Measurements from ENCODE around the gene ABCA2. TPM values are rescaled to one million over a fixed set of nuclear protein-coding genes. Genes with fewer than 3 reads are reported as not detected.

The ABCA2 gene
- polyA plus RNA-seq, 3 donors from 2014 or later: 2.2 to 34.5 (median 6.3) TPM

DNA sequence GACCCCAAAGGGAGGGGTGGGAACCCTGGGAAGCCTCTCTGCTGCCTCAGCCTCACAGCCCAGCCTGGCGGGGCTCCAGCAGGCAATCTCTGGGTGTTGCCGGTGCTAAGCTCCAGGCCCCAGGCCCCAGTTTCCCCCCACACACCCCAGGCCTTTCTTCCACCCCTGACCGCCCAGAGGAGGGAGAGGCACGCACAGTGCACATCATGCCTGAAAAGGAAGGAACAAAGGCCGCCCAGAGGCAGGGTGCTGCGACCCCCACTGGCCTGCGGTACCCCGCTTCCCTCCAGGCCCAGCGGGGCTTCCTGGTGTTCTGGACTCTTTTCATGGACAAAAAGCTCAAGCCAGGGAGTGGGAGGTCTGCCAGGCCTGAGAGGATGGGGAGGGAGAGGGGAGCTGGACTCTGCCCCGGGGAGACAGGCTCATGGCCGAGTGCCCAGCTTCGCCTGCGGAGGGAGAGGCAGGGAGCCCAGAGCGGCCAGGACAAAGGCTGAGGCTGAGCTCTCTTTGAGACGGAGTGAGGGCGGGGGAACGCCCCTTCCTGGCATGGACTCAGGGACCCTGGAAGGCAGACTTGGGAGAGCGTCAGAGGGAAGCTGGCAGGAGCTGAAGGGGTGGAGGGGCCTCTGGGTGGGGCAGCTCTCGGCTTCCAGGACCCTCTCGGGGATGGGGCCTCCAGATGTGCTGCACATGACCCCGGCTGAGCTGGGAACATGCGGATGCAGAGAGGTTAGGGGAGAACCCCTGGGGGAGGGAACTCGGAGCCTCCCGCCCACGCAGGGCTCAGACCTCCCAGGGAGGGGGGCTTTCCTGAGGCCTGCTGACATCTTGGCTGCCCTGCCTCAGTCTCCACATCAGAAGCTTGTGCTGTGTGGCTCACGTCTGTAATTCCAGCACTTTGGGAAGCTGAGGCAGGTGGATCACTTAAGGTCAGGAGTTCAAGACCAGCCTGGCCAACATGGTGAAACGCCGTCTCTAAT, 27.6 kb upstream of the ABCA2 start:
- no peak for DNase-seq
- no peaks in the 10 kb centered on the region for H3K4me1 Mint-ChIP-seq
- H3K9me3 Mint-ChIP-seq: no peaks in the 10 kb centered on the region
- H3K4me3 Mint-ChIP-seq: no peak overlapping the region
- peaks cover 4 to 11% (median 5%) of the 10 kb centered on the region in 3 donors for H3K27me3 Mint-ChIP-seq (ENCODE audit: low read depth in 3 of 3)
- H3K36me3 Mint-ChIP-seq: no peaks in the 10 kb centered on the region
- no peak overlapping the region for H3K27ac Mint-ChIP-seq

DNA sequence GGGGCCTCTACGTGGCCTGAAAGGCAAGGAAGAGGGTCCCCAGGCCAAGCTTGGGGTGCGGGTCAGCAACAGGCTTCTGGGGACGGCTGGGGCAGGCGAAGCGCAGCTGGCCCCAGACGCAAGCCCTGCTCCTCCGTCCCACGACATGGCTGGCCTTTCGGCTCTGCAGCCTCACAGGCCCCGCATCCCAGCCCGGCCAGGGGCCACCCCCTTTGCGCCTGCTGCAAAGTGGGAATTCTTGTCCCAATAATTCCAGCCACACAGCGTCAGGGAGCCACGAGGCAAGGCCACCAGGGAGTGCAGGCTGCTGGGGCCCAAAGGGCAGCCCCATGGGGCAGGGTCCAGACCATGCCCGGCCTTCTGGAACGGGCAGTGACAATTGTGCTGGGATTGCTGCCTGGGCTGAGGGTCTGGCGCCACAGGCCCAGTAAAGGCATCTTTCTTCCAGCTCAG, 26.9 kb upstream of the ABCA2 start:
- Mint-ChIP-seq H3K4me1 (no peaks in the 10 kb centered on the region), H3K27ac (no peak overlapping the region), H3K9me3 (no peaks in the 10 kb centered on the region), H3K36me3 (no peaks in the 10 kb centered on the region), H3K27me3 (ENCODE audit: low read depth in 3 of 3) (peaks cover 5 to 13% (median 5%) of the 10 kb centered on the region in 3 donors), H3K4me3 (no peak overlapping the region)
- DNase-seq: no peak

DNA sequence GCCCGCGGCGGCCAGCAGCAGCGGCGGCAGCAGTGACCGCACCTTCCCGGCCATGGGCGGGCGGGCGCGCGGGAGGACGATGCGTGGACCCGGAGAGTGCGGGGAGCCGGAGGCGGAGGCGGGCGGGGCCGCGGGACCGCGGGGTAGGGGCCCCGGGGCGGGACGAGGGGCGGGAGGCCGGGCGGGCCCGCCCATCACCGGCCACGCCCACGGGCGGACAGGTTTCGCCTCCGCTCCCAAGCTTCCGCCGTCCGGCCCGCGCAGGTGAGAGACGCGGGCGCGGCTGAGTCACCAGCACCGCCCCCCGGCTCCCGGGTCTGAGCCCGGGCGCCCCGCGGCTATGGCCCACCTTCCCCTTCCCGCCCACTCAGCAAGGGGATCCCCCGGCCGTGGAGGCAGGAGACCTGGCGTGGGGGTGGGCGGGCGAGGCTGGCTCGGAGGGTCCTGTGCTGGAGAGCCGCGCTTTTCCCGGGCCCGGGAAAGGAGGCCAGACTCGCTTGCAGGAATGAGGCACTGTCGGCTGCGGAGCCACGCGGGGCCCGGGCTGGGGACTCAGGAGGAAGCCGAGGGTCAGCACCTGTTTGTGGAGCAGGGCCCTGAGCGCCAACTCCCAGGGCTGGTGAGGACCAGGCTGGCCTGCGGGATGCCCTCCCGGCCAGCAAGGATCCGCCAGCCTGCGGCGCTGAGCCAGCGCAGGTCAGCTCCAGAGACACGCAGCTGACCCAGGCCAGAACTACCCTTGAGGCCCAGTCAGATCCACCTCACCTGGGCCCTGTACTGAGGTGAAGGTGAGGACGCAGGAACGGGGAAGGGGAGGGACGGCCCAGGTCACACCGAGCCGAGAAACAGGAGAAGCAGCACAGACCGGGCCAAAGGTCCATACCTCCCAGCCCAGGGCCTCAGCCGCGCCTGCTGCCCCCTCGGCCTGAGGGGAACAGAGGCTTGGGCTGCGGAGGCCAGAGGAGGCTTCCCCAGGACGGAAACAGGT, 26.2 kb upstream of the ABCA2 start, which contains the start of gene ENTPD2:
ENTPD2 (minus strand) TSS at position 118 of the 988 bp plus-strand sequence; CDS start at position 54, 64 bp downstream.
- H3K36me3 Mint-ChIP-seq: no peaks in the 10 kb centered on the region
- no peak within 1 kb of the TSS for H3K4me3 Mint-ChIP-seq
- no peaks in the 10 kb centered on the region for H3K4me1 Mint-ChIP-seq
- H3K27ac Mint-ChIP-seq: no peak within 1 kb of the TSS
- H3K27me3 Mint-ChIP-seq (ENCODE audit: low read depth in 3 of 3): peaks cover 8 to 13% (median 11%) of the 10 kb centered on the region in 3 donors
- no peak for DNase-seq
- H3K9me3 Mint-ChIP-seq: no peaks in the 10 kb centered on the region

DNA sequence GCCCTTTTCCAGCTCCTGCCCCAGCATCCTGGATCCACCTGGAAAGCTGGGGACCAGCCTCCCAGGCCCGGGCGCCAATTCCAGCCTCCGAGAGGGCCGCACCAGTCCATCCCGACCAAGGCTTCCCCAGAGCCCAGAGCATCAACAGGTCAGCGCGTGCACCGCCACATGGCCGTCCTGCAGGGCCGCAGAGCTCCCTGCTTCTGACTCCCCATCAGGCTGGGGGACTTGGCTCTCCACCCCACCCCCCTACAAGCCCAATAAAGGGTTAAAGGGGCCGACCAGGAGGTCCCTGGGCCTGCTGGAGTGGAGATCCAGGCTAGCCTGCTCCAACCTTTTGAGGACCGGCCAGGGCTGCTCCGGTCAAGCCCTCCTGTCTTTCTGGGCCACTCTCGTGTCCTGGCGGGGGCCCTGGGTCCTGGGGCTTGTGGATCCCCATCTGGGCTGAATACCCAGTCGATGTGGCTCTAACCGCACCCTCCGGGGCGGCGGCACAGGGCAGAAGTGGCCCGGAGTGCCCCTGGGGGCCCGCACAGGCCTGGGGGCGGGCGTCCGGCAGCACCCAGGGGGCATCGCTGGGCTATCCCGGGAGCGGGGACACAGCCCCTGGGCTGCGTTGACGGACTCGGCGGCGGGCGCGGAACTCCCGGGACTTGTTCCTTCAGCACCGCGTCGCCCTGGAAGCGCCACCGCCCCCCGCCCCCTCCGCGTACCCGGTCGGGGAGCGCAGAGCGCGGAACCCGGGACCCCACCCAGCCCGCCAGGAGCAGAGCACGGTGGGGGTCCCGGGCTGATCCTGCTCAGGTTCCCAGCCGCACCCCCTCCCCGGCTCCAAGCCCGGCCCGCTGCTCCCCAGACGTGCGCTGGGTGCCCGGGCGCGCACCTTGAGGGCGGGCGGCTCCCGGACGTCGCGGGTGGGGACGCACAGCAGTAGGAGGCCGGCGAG, 25.2 kb upstream of the ABCA2 start:
- no peak for DNase-seq
- Mint-ChIP-seq H3K4me3 (no peak overlapping the region), H3K9me3 (no peaks in the 10 kb centered on the region), H3K27me3 (ENCODE audit: low read depth in 3 of 3) (peaks cover 8 to 12% (median 11%) of the 10 kb centered on the region in 3 donors), H3K36me3 (no peaks in the 10 kb centered on the region), H3K4me1 (no peaks in the 10 kb centered on the region), H3K27ac (no peak overlapping the region)

DNA sequence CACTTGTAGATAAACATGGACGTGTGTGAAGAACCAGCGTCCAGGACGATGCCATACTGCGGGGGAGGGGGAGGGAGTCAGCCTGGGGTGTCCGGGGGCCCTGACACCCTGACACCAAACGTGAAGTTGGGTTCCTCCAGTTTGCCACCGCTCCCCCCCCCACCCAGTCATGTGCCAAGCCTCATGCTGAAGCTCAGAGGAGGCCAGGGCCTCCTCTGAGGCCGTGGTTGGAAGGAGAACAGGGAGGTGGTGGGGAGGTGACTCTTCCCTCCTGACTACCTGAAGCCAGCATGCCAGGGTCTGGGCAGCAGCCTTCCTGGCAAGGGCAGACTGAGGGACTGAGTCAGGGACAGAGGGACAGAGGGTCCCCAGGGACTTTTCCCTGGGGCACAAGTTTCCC, 24.3 kb upstream of the ABCA2 start:
- Mint-ChIP-seq H3K9me3 (no peaks in the 10 kb centered on the region), H3K27me3 (ENCODE audit: low read depth in 3 of 3) (peaks cover 8 to 16% (median 14%) of the 10 kb centered on the region in 3 donors), H3K36me3 (no peaks in the 10 kb centered on the region), H3K27ac (no peak overlapping the region), H3K4me3 (no peak overlapping the region), H3K4me1 (no peaks in the 10 kb centered on the region)
- DNase-seq: no peak

DNA sequence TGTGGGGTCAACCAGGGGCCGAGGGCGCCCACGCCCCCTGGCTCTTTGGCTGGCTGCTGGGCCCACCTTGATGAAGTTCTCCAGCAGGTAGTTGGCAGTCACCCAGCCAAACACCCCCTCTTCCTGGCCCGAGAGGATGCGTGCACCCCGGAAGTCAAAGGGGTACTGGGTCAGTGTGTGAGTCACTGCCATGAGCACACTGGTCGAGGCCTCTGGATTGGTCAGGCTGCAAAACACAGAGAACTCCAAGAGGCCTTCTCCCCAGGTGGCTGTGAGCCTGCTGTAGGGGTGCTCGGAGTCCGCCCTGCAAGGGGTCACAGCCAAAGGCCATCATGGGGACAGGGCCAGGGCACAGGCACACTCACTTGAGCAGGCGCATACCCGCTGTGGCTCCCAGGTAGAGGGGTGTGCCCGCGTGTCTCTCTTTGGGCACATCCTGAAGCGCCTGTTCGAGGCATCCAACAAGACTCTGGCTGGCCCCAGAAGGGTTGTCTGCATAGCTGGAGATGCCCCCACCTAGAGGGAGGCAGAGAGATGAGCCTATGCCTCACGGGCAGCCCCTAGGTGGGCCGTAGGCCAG, 23.2 kb upstream of the ABCA2 start:
- no peak for DNase-seq
- Mint-ChIP-seq H3K9me3 (no peaks in the 10 kb centered on the region), H3K36me3 (no peaks in the 10 kb centered on the region), H3K27ac (no peak overlapping the region), H3K27me3 (ENCODE audit: low read depth in 3 of 3) (peaks cover 16 to 22% (median 18%) of the 10 kb centered on the region in 3 donors), H3K4me1 (peaks cover 0 to 3% of the 10 kb centered on the region in 2 donors), H3K4me3 (no peak overlapping the region)

DNA sequence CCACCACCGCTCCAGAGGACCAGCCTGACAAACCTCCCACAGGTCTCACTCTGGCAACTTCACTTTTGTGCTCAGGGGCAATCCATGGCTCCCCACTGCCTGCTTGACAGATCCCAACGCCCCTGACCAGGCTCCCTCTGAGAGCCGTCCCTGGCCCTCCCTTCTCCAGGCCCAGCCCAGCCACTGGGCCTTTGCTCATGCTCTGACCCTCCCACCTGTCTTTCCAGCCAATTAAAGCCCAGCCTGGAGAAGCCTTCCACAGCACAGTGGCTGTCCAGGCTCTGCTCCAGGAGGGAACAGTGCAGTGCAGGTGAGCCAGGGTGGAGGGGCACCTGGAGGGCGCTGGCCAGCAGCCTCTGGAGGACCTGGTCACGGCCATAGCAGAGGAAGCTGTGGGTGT, 22.5 kb upstream of the ABCA2 start:
- peaks cover 16 to 22% (median 16%) of the 10 kb centered on the region in 3 donors for H3K27me3 Mint-ChIP-seq (ENCODE audit: low read depth in 3 of 3)
- no peak for DNase-seq
- no peak overlapping the region for H3K4me3 Mint-ChIP-seq
- peaks cover 0 to 3% of the 10 kb centered on the region in 2 donors for H3K4me1 Mint-ChIP-seq
- no peaks in the 10 kb centered on the region for H3K36me3 Mint-ChIP-seq
- no peaks in the 10 kb centered on the region for H3K9me3 Mint-ChIP-seq
- H3K27ac Mint-ChIP-seq: no peak overlapping the region

DNA sequence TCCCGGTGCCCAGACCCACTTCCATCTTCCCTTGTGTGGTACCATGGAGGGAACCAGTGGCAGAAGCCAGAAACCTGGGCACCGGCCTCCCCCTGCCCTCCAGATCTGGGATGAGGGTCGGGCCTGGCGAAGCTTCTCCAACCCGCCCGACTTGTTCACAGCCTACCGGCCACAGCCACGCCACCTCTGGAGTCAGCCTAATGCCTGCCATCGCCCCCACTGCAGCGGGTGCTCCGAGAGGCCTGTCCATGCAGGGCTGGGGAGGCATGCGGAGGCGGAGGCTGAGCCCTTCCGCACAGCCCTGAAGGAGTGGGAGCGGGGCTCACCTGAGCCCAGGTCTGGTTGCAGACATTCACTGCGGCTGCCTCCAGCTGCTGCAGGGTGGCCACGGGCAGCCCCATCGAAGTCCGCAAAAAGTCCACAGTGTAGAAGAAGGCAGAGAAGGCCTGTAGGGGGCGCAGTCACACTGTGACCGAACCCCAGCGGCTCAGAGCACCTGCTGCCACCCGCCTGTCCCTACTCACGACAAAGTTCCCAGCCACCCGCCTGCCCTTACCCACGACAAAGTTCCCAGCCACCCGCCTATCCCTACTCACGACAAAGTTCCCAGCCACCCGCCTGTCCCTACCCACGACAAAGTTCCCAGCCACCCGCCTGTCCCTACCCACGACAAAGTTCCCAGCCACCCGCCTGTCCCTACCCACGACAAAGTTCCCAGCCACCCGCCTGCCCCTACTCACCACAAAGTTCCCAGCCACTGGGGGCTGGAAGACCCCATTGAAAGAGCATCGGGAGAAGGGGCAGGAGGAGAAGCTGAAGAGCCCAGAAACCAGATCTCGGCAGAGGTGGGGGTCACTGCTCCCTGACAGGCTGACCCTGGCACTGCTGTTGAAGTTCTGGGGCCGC, 21.8 kb upstream of the ABCA2 start:
- peaks cover 20 to 24% (median 23%) of the 10 kb centered on the region in 3 donors for H3K27me3 Mint-ChIP-seq (ENCODE audit: low read depth in 3 of 3)
- H3K4me3 Mint-ChIP-seq: no peak overlapping the region
- peaks cover 0 to 8% of the 10 kb centered on the region in 2 donors for H3K4me1 Mint-ChIP-seq
- no peak overlapping the region for H3K27ac Mint-ChIP-seq
- no peaks in the 10 kb centered on the region for H3K9me3 Mint-ChIP-seq
- peak in 1 of 3 donors; percentile 42 for DNase-seq
- no peaks in the 10 kb centered on the region for H3K36me3 Mint-ChIP-seq

DNA sequence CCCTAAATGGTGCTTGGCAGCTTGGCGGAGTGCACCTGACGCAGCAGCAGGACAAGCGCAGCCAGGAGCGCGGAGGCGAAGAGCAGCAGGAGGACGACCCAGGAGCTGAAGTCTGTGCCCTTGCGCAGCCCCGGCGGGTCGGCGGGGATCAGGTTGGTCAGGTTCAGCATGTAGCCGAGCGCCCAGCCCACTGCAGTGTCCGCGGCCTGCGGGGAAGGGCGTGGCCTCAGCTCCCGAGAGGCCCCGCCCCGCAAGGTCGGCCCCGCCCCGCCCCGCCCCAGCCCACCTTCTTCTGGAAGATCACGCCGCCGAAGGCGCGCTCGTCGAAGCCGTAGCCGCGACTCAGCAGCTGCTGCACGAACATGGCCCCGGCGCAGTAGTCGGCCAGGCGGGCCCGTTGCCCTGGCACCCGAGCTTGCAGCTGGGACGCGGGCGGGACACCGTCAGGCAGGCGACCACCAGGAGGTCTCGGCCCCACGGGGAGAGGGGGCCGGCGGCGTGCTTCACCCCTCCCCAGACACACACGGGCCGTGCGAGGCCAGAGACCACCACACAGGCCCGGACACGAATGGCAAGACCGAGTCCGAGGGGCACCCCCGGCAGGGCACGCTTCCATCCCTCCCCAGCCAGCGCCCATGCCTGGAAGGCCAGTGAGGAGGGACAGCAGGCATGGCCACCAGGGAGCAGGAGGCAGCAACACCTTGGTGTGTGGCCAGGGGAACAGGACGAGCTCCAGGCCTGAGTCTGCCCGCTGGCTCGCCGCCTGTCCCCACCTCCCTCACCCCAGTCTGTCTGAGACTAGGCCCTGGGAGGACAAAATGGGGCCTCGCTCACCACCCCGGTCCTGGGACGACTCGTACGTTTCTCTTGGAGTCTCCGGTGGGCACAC, 20.9 kb upstream of the ABCA2 start:
- Mint-ChIP-seq H3K4me1 (peaks cover 0 to 11% of the 10 kb centered on the region in 2 donors), H3K4me3 (no peak overlapping the region), H3K36me3 (no peaks in the 10 kb centered on the region), H3K27ac (no peak overlapping the region), H3K9me3 (no peaks in the 10 kb centered on the region), H3K27me3 (ENCODE audit: low read depth in 3 of 3) (peaks cover 22 to 30% (median 24%) of the 10 kb centered on the region in 3 donors)
- no peak for DNase-seq

DNA sequence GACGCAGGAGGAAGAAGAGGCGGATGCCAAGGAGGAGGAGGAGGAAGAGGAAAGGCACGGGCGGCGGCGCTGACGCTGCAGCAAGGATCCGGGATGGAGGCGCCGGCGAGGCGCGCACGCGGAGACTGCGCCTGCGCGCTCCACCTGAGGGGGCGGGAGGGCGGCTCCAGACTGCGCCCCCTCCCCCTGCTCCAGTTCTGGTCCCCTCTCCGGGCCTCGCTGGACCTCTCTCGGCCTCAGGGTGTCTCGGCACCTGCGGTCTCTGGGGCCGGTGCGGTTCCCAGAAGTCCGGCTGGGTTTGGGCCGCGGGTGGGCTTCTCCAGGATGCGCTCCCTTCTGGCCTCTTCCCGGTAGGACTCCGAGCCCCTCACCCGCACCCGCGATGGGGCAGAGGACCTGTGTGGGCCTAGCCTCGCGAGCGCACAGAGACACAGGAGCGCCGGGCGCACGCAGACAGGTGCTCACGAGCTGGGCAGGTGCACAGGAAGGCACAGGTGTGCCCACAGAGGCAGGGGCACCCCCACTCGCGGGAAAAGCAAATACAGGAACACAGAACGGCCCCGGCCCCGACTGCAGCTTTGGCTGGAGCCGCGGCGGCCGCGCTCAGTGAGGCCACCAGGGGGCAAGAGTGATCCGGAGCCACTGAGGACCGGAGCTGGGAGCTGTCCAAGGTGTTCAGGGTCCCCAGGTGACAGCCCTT, 18.2 kb upstream of the ABCA2 start, which contains the start of gene NPDC1:
NPDC1 (minus strand) TSS at position 90 of the 700 bp plus-strand sequence. CDS start 188 bp downstream, outside the sequence.
- H3K9me3 Mint-ChIP-seq: no peaks in the 10 kb centered on the region
- DNase-seq: peak; percentile 70 to 75 (median 72)
- H3K36me3 Mint-ChIP-seq: no peaks in the 10 kb centered on the region
- H3K4me3 Mint-ChIP-seq: peak within 1 kb of the TSS in 2 of 5 donors; percentile 18 to 38
- H3K4me1 Mint-ChIP-seq: peaks cover 0 to 11% of the 10 kb centered on the region in 2 donors
- peaks cover 21 to 29% (median 22%) of the 10 kb centered on the region in 3 donors for H3K27me3 Mint-ChIP-seq (ENCODE audit: low read depth in 3 of 3)
- H3K27ac Mint-ChIP-seq: no peak within 1 kb of the TSS
